Frontal cortex (tissue), 4 donors: ENCODE data around the gene SPATA25. TPM values are rescaled to one million over a fixed set of nuclear protein-coding genes. Genes with fewer than 3 reads are reported as not detected.

Source experiments
- DNase-seq, 2 donors: peaks; one replicate each; pipeline ENCODE4 v3.0.0; 2012; ENCODE audit warnings: low spot score in 2 of 2
- FAIRE-seq: peaks from 2 replicates; lab custom pipeline; 2012; peaks lifted over from hg19 to GRCh38; lab: Jason Lieb, UNC
- total RNA-seq: library from RNA; depleted of rRNA; stranded (reverse); fragments of >200 nt; gene quantifications from one replicate; pipeline ENCODE4 v1.2.3, GENCODE V29; 2014
- donor health status: control.
- donor health status: control.
- donor health status: control.

Gene SPATA25
- total RNA-seq, 1 donor from 2014 or later: 2.0 TPM

DNA sequence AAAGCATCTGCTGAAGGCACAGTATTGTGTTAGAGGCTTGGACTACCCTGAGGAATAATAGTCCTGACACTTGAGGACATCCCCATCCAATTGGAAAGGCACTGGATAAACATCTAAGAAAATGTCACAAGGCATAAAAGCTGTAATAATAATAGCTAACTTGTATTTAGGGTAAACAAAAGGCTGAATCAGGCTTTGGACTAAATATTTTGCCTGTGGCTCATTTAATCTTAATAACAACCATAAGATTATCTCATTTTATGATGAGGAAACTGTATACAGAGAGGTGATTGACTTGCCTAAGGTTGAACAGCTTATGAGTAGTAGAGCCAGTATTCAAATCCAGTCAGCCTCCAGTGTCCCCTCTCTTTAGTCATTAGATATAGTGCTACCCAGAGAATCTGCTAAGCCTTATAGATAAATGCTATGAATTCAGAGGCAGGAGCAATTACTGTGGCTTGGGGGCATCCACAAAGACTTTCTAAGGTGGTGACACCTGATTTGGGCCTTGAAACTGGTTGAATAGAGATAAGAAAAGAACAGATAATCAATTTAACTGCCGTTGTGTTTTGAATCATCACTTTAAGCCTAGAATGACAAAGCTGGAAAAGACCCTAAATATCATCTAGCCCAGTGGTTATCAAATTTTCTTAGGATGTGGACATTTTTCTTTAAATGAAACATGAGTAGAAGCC, 13.9 kb downstream of the SPATA25 start:
- FAIRE-seq (no peak), DNase-seq (no peak)

DNA sequence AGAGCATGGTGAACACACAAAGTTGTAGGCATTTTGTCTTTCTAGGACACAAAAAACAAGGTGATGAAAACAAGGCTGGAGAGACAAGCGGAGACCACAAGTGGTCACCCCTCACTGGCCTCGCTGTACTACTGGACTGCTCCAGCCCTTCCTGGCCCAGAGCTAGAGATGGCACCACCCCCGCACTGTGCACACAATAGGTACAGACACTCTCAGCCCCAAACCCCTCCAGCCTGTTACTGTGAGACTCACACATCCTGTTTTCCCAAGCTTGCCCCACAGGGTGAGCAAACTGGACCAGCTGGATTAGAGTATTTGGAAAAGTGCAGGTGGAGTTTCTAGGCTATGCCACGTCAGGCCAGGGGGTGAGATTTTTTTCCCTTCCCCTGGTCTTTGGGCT, 14.8 kb downstream of the SPATA25 start:
- DNase-seq (no peak), FAIRE-seq (no peak)

DNA sequence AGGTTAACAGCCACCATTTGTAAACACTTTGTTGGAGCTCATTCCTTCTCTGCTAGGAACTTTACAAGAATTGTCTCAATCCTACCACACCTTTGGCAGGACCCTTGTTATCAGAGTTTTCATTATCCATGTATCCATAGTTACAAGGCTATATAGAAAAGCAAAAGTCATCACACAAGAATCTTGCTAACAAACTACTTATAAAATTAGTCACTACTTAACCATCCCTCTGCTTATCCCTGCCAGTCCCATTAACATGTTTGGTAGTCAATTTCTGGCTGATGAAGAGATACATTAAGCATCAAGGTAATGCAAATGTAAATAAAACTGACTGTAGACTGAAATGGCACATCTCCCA, 19.6 kb downstream of the SPATA25 start:
- no peak for DNase-seq
- FAIRE-seq: no peak

DNA sequence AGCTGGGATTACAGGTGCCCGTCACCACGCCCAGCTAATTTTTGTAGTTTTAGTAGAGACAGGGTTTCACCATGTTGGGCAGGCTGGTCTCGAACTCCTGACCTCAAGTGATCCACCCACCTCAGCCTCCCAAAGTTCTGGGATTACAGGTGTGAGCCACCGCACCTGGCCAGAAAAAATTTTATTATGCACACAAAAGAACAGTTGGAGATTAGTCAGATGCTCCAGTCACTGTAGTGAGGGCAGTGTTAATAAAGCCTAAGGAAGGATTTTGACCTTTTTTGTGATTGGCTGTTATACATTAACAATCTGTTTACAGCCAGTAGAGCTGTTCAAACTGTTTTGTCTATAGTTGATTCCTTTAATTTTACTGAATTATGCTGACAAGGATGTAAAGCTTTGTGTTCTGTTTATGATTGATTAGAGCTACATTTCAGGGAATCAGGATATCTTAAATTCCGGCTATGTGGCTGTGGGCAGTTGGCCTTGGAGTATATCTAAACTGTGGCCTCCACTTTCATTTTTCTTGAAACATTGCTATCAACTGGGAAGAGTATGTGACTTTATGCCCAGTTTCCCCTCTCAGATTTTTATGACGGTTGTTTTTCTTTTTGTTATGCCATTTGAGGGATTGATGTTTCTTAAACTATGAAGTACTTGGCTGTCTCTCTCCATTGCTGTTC, 20.1 kb downstream of the SPATA25 start:
- DNase-seq: no peak
- FAIRE-seq: no peak

DNA sequence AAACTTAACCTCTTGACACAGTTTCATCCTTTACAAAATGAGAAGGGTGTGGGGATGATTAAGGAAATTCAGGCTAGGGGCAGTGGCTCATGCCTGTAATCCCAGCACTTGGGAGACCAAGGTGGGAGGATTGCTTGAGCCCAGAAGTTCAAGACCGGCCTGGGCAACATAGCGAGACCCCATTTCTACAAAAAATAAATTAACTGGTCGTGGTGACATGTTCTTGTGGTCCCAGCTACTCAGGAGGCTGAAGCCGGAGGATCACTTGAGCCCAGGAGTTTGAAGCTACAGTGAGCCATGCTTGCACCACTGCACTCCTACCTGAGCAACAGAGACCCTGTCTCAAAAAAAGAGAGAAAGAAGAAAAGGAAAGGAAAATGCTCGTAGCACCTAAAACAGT, 21.0 kb downstream of the SPATA25 start:
- DNase-seq (no peak), FAIRE-seq (no peak)

DNA sequence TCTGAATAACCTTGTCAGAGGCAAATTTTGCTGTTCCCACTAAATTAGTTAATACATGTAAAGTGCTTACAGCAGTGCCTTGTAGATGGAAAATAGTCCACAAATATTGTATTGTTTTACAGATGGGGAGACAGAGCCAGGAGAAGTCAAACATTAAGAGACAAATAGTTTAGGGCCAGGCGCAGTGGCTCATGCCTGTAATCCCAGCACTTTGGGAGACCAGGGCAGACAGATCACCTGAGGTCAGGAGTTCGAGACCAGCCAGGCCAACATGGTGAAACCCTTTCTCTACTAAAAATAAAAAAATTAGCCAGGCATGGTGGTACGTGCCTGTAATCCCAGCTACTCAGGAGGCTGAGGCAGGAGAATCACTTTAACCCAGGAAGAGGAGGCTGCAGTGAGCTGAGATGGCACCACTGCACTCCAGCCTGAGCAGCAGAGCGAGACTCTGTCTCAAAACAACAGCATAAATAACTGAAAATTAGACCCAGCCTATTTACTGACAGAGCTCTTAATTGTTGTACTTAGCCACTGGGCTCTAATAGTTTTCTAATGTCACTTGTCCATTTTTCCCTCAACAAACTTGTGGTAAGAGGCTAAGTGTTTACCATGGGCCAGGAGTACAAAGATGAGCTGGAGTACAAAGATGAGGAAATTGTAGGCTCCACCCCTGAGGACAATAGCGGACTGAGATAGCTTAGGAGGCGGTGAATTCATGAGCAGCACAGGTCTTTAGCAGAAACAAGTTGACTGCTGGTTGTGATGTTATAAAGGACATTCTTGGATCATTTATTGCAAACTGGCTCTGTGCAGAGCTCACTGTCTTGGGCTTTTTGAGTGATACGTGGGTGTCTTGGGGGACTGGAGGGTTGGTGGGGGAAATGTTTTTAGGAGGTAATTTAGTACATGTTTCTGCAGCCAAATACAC, 23.6 kb downstream of the SPATA25 start:
- DNase-seq (no peak), FAIRE-seq (no peak)

DNA sequence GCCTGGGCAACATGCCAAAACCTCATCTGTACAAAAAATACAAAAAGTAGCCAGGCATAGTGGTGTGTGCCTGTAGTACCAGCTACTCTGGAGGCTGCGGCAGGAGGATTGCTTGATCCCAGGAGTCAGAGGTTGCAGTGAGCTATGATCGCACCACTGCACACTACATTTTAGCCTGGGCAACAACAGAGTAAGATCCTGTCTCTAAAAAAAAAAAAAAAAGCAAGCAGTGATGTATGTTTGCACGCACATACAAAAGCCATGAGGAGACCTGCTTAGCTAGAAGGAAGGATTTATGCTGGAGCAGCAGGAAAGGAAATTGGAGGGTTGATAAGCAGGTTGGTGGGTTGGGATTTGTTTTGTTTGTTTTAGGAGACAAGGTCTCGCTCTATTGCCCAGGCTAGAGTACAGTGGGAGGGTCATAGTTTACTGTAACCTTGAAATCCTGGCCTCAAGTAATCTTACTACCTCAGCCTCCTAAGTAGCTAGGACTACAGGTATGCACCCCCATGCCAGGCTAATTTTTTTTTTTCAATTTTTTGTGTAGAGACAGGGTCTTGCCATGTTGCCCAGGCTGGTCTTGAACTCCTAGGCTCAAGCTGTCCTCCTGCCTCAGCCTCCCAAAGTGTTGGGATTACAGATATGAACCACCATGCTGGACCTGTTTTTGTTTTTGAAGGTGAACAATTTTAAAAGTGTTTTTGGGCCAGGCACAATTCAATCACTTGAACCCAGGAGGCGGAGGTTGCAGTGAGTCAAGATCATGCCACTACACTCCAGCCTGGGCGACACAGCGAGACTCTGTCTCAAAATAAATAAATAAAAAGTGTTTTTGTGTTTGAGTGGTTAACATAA, 26.0 kb downstream of the SPATA25 start:
- DNase-seq: no peak
- no peak for FAIRE-seq

DNA sequence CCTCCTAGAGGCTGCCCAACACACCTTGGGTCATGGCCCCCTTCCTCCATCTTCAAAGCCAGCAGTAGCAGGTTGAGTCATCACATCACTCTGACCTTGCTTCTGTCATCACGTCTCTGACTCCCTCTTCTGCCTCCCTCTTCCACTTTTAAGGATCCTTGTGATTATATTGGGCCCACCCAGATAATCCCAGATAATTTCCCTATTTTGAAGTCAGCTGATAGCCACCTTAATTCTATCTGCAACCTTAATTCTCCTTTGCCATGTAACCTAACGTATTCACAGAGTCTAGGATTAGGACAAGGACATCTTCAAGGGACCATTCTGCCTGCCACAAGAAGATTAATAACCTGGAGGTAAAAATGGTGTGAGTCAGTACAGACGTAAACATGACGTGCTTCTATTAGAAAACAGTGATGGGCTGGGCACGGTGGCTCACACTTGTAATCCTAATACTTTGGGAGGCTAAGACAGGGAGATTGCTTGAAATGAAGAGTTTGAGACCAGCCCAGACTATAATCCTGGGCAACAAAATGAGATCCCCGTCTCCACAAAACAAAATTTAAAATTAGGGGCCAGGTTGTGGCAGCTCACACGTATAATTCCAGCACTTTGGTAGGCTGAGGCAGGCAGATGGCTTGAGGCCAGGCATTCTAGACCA, 26.7 kb downstream of the SPATA25 start:
- FAIRE-seq: no peak
- DNase-seq: no peak

DNA sequence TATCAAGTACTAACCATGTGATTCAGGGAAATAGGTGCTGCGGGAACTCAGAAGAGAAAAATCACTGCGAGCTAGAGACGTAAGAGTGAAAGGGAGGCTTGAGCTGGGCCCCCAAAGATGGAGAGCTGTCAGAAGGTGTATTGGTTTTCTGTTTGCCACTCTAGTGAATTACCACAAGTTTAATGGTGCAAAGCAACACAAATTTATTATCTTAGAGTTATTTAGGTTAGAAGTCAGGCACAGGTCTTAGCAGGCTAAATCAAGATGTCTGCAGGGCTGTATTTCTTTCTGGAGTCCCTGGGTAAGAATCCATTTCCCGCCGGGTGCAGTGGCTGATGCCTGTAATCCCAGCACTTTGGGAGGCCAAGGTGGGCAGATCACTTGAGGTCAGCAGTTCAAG, 27.5 kb downstream of the SPATA25 start:
- DNase-seq: no peak
- no peak for FAIRE-seq

DNA sequence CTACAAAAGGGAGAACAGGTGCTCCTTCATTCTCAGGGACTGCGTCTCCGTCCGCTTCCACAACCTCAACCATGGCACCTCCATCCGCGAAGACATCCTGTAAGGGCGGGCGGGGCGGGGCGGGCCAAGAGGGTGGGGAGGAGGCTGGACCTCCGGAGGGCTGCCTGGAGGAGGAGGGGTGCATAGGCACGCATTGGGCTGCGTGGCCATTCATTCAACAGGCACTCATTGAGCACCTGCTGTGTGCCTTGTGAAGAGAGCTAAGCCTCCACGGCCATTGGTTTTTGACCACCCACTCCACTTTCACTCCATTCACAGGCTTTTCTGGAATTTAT, 29.6 kb downstream of the SPATA25 start:
- FAIRE-seq: no peak
- DNase-seq: no peak

DNA sequence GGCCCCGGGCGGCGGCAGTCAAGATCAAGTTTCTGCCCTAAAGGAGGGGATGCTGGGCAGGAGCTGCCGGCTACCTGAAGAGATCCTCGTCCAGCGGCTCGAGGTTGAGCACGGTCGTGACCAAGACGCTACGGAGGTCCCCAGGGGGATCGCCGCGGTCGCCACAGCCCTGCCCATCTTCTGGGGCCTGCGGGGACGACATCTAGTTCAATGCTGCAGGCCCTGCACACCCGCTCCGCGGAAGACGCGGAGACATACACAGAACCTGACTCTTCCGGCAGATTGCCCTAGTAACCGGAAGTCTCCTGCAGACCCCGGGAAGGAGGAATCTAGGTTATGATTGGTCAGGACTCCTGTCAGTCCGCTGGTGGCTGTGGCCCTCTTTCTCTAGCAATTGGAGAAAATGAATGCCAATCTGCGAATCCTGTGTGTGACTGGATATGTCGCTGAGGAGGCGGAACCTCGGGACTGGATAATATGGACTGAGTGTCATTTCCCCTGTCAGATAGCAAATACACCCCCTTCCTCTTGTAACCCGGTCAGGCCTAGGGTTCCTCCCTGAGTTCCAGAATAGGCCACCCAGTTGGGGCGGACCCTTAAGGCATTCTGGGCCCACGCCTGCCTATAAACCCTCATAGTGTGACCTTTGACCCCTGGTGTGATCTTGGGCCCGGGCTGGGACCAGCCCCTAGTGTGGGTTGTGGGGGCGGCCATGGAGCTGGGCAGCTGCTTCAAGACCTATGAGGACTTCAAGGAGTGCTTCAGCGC, 30.1 kb downstream of the SPATA25 start, which contains the start of the genes ACOT8 and ZSWIM3:
TSS of gene ACOT8 (minus strand) at position 279 of the 768 bp plus-strand sequence. CDS start at position 202, 77 bp downstream.
TSS of gene ZSWIM3 (plus strand) at position 501 of the 768 bp plus-strand sequence. CDS start at position 713, 212 bp downstream.
- DNase-seq: peak; percentile 86 to 97

DNA sequence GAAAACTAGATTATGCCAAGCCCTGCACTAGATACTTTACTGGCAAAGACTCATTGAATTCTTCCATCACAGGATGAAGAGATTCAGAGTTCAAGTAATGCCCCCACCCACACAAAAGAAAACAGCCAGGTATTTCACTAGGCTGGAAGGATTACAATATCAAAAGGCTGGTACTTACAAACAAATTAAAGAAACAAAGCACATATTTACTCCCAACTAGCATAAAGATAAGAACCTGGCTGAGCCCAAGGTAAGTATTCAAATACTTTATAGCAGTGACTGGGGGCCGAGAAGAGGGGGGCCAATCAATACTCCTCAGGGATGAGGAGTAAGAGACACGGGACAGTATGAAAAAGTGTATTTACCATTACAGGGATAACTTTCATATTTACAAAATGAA, 33.9 kb downstream of the SPATA25 start:
- DNase-seq (no peak), FAIRE-seq (no peak)

More for the DNA sequence above, 30.1 kb downstream of the SPATA25 start, which contains the start of the genes ACOT8 and ZSWIM3:
- FAIRE-seq: peak; percentile 54

DNA sequence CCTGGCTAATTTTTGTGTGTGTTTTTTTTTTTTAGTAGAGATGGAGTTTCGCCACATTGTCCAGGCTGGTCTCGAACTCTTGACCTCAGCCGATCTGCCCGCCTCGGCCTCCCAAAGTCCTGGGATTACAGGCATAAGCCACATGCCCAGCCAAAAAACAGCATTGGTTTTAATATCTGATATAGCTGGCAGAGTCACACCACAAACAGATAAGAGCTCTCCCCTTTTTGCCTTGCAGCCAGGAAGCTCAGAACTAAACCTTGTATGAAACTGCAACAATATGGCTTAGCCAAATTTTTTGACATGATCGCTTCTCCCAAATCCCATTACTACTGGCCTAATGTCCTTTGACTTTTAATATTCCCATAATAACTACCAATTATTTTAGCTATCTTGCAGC, 35.1 kb downstream of the SPATA25 start:
- FAIRE-seq: no peak
- DNase-seq: no peak

DNA sequence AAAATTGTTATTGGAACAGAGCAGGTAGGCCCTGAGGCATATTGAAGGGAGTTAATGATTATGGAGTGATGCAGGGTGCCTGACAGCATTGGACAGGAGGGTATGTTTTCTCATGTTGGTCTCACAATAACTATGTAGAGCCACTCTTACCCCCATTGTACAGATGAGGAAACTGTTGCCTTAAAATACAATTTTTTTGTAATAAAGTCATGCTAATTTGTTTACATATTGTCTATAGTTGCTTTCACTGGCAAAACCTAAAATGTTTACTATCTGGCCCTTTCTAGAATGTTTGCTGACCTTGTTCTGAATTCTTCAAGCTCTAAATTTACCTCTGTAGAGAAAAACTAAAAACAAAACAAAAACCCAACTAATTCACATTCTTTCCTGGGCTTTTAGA, 35.9 kb downstream of the SPATA25 start:
- FAIRE-seq (no peak), DNase-seq (no peak)

DNA sequence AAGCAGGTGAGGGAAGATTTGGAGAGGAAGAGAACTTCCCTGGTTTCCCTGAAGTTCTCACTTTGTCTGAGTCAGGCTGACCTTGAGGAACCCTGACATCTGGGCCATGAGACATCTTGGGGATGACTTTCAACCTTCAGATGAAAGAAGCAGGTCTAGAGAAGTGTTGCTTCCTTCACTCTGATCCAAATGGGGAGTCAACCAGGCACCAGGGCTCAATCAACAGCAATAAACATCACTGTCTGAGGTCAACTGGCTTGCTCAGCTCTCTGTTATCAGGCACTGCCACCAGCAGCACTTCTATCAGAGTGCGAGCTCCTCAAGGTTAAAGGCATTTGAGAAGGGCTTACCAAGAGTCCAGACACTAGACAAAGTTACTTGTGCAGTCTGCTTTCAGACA, 36.5 kb downstream of the SPATA25 start:
- no peak for FAIRE-seq
- DNase-seq: no peak

DNA sequence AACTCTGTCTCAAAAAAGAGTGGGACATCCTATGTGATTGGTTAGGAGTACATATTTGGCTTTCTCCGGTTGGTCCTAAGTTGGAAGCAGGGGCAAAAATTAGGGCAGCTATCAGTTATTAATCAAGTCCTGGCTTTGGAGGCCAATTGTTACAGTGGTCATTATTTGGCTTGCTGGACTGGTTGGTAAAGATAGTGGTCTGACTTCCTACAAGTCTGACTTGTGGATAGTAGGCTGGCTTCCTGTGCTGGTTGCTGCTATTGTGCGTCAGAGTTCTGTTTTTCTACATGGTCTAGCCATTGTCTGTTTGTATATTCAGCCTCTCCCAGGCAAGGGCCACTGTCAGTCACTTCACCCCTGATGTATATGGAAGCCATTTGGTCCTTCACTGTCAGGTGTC, 37.2 kb downstream of the SPATA25 start:
- no peak for FAIRE-seq
- DNase-seq: no peak

DNA sequence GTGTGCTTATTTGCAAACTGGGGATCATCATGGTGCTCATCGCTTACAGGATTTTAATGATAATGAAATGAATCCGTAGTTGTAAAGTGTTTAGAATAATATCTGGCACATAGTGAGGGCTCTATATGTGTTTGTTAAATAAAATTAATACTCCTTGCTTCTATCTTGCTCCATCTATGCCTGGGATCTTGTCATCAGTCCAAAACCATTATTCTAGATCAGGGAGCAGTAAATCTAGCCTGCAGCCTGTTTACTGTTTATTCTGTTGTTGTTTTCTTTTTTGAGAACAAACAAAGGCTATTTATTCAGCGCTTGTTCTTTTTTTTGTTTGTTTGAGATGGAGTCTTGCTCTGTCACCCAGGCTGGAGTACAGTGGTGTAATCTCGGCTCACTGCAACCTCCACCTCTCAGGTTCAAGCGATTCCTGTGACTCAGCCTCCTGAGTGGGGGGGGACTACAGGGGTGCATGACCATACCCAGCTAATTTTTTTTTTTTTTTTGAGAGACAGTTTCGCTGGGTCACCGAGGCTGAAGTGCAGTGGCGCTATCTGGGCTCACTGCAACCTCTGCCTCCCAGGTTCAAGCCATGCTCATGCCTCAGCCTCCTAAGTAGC, 38.3 kb downstream of the SPATA25 start:
- no peak for FAIRE-seq

DNA sequence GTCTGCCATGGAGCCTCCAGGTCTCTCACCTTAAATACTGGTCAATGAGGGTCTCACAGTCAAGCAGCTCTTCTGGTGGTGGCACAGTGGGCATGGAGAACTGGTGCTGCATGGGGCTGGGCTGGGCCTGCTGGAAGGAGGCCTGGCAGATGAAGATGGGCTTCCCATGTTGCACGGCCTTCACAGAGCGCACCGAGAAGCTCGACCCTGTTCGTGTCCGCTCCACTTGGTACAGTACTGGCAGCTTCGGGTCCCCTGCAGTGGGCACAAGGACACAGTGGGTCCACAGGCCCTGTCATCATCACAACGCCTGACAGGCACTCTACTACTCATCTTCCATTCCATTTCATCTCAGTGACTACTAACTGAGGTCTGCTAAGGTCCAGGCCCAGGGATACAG, 39.0 kb downstream of the SPATA25 start:
- FAIRE-seq: no peak
- DNase-seq: no peak

More for the DNA sequence above, 38.3 kb downstream of the SPATA25 start:
- no peak for DNase-seq
